Neuron (in vitro differentiated cells): Measurements from ENCODE around the gene POLR2M.

Experiments
- H2AFZ ChIP-seq: one replicate; pipeline ENCODE4 v1.6.1; 2013; ENCODE audit warnings: low read depth, mild to moderate bottlenecking, inconsistent platforms, low read length, moderate library complexity
- H3K27me3 ChIP-seq: one replicate; pipeline ENCODE4 v1.6.1; 2013; ENCODE audit warnings: low read length; ENCODE audit not compliant: insufficient read depth
- H3K36me3 ChIP-seq: one replicate; pipeline ENCODE4 v1.6.1; 2013; ENCODE audit warnings: low read length; ENCODE audit not compliant: insufficient read depth
- H3K4me1 ChIP-seq: one replicate; pipeline ENCODE4 v1.6.1; 2013; ENCODE audit warnings: low read length; ENCODE audit not compliant: insufficient read depth
- H3K4me3 ChIP-seq: 2 replicates; pipeline ENCODE4 v1.5.1; 2013; ENCODE audit warnings: mild to moderate bottlenecking, low read length, moderate library complexity
- H3K9me3 ChIP-seq: one replicate; pipeline ENCODE4 v1.6.1; 2013; ENCODE audit warnings: low read length

POLR2M gene

GRCh38 chr15:57756466-57756865 is 50.0 kb downstream of the POLR2M start:
- Histone ChIP-seq H3K36me3 (no peaks in the 10 kb centered on the region), H3K9me3 (no peaks in the 10 kb centered on the region), H3K4me3 (no peak overlapping the region)

GRCh38 chr15:57758560-57758959 is 52.0 kb downstream of the POLR2M start:
- Histone ChIP-seq H3K4me3 (no peak overlapping the region), H3K9me3 (no peaks in the 10 kb centered on the region), H3K36me3 (no peaks in the 10 kb centered on the region), H3K27me3 (peaks cover 4% of the 10 kb centered on the region), H2AFZ (no peak overlapping the region), H3K4me1 (no peaks in the 10 kb centered on the region)

More at GRCh38 chr15:57756466-57756865, 50.0 kb downstream of the POLR2M start:
- Histone ChIP-seq H3K27me3 (peaks cover 4% of the 10 kb centered on the region), H3K4me1 (no peaks in the 10 kb centered on the region), H2AFZ (no peak overlapping the region)

- no peaks in the 10 kb centered on the region for H3K36me3 ChIP-seq
- H3K27me3 ChIP-seq = no peaks in the 10 kb centered on the region
- no peaks in the 10 kb centered on the region for H3K9me3 ChIP-seq
- H3K4me3 ChIP-seq = no peak overlapping the region
- H2AFZ ChIP-seq = no peak overlapping the region
- no peaks in the 10 kb centered on the region for H3K4me1 ChIP-seq
Measured at GRCh38 chr15:57761562-57761961, 55.0 kb downstream of the POLR2M start.

- no peak overlapping the region for H3K4me3 ChIP-seq
- H2AFZ ChIP-seq = no peak overlapping the region
- H3K4me1 ChIP-seq = no peaks in the 10 kb centered on the region
- H3K9me3 ChIP-seq = no peaks in the 10 kb centered on the region
- no peaks in the 10 kb centered on the region for H3K36me3 ChIP-seq
- no peaks in the 10 kb centered on the region for H3K27me3 ChIP-seq
Measured at GRCh38 chr15:57762302-57762701, 55.8 kb downstream of the POLR2M start.

GRCh38 chr15:57763176-57763964 is 56.9 kb downstream of the POLR2M start:
- Histone ChIP-seq H3K27me3 (no peaks in the 10 kb centered on the region), H2AFZ (no peak overlapping the region), H3K9me3 (no peaks in the 10 kb centered on the region), H3K4me1 (no peaks in the 10 kb centered on the region), H3K36me3 (no peaks in the 10 kb centered on the region), H3K4me3 (no peak overlapping the region)
